KOPT-K1 (cell line): ENCODE results near the gene GLIS1.

Experiments used
- H3K27ac ChIP-seq: fragments of 200-600 bp; sonication (generic); 2 replicates; pipeline ENCODE4 v1.5.1; 2016; ENCODE audit warnings: antibody characterized with exemption, mild to moderate bottlenecking, low read depth, low read length; ENCODE audit not compliant: poor library complexity, severe bottlenecking
- H3K36me3 ChIP-seq: fragments of 200-600 bp; sonication (generic); 2 replicates; pipeline ENCODE4 v1.5.1; 2017; ENCODE audit warnings: antibody characterized with exemption, mild to moderate bottlenecking, low read length, moderate library complexity; ENCODE audit not compliant: insufficient read depth
- H3K9me3 ChIP-seq: fragments of 200-600 bp; sonication (generic); 2 replicates; pipeline ENCODE4 v1.5.1; 2017; ENCODE audit warnings: antibody characterized with exemption, low read length, mild to moderate bottlenecking; ENCODE audit not compliant: insufficient read depth, poor library complexity, severe bottlenecking

The GLIS1 gene

GRCh38 chr1:53754484-53755312, 15.7 kb upstream of the GLIS1 start:
- H3K27ac ChIP-seq = no peak overlapping the region
- H3K36me3 ChIP-seq = no peaks in the 10 kb centered on the region
- H3K9me3 ChIP-seq = no peaks in the 10 kb centered on the region

GRCh38 chr1:53752281-53752680, 13.3 kb upstream of the GLIS1 start:
- Histone ChIP-seq H3K9me3 (no peaks in the 10 kb centered on the region), H3K27ac (no peak overlapping the region), H3K36me3 (no peaks in the 10 kb centered on the region)

GRCh38 chr1:53747841-53748240, 8.9 kb upstream of the GLIS1 start:
- Histone ChIP-seq H3K36me3 (no peaks in the 10 kb centered on the region), H3K9me3 (peaks cover 5% of the 10 kb centered on the region), H3K27ac (no peak overlapping the region)

GRCh38 chr1:53740621-53741105, 1.7 kb upstream of the GLIS1 start:
- Histone ChIP-seq H3K9me3 (peaks cover 14% of the 10 kb centered on the region), H3K36me3 (no peaks in the 10 kb centered on the region), H3K27ac (no peak overlapping the region)

- Histone ChIP-seq H3K9me3 (peaks cover 14% of the 10 kb centered on the region), H3K27ac (no peak overlapping the region), H3K36me3 (no peaks in the 10 kb centered on the region)
Observed at GRCh38 chr1:53738205-53739108, 507 bp downstream of the GLIS1 start.

GRCh38 chr1:53737648-53738204, 1.2 kb downstream of the GLIS1 start:
- Histone ChIP-seq H3K9me3 (peaks cover 8% of the 10 kb centered on the region), H3K36me3 (no peaks in the 10 kb centered on the region), H3K27ac (no peak overlapping the region)

- Histone ChIP-seq H3K36me3 (no peaks in the 10 kb centered on the region), H3K27ac (no peak overlapping the region), H3K9me3 (no peaks in the 10 kb centered on the region)
Observed at GRCh38 chr1:53736290-53736689, 2.7 kb downstream of the GLIS1 start.

- Histone ChIP-seq H3K27ac (no peak overlapping the region), H3K36me3 (no peaks in the 10 kb centered on the region), H3K9me3 (no peaks in the 10 kb centered on the region)
Observed at GRCh38 chr1:53735681-53736080, 3.3 kb downstream of the GLIS1 start.

GRCh38 chr1:53735261-53735660, 3.7 kb downstream of the GLIS1 start:
- no peaks in the 10 kb centered on the region for H3K36me3 ChIP-seq
- H3K27ac ChIP-seq = no peak overlapping the region
- no peaks in the 10 kb centered on the region for H3K9me3 ChIP-seq

GRCh38 chr1:53734650-53735211, 4.2 kb downstream of the GLIS1 start:
- no peak overlapping the region for H3K27ac ChIP-seq
- no peaks in the 10 kb centered on the region for H3K9me3 ChIP-seq
- no peaks in the 10 kb centered on the region for H3K36me3 ChIP-seq

GRCh38 chr1:53733975-53734649, 4.9 kb downstream of the GLIS1 start:
- Histone ChIP-seq H3K27ac (no peak overlapping the region), H3K36me3 (no peaks in the 10 kb centered on the region)

GRCh38 chr1:53733447-53733931, 5.5 kb downstream of the GLIS1 start:
- Histone ChIP-seq H3K27ac (no peak overlapping the region), H3K9me3 (no peaks in the 10 kb centered on the region), H3K36me3 (no peaks in the 10 kb centered on the region)

More at GRCh38 chr1:53733975-53734649, 4.9 kb downstream of the GLIS1 start:
- no peaks in the 10 kb centered on the region for H3K9me3 ChIP-seq

- H3K36me3 ChIP-seq = no peaks in the 10 kb centered on the region
- H3K27ac ChIP-seq = no peak overlapping the region
- H3K9me3 ChIP-seq = no peaks in the 10 kb centered on the region
Observed at GRCh38 chr1:53732912-53733317, 6.0 kb downstream of the GLIS1 start.

- H3K27ac ChIP-seq = no peak overlapping the region
Observed at GRCh38 chr1:53732409-53732808, 6.6 kb downstream of the GLIS1 start.

More at GRCh38 chr1:53732409-53732808, 6.6 kb downstream of the GLIS1 start:
- Histone ChIP-seq H3K36me3 (no peaks in the 10 kb centered on the region), H3K9me3 (no peaks in the 10 kb centered on the region)
